Smooth muscle cell (in vitro differentiated cells): ENCODE data around the gene RNF146. TPM values are rescaled to one million over a fixed set of nuclear protein-coding genes. Genes with fewer than 3 reads are reported as not detected.

Experiments used
- DNase-seq: peaks from one replicate; lab custom pipeline; 2025; ENCODE audit not compliant: unreplicated experiment; lab: John Stamatoyannopoulos, UW
- H2AFZ ChIP-seq: fragments of 200-600 bp; sonication (generic); 2 replicates; pipeline ENCODE4 v1.6.0; 2016; ENCODE audit warnings: antibody characterized with exemption, low read depth, mild to moderate bottlenecking
- H3F3A ChIP-seq: fragments of 200-600 bp; sonication (generic); 2 replicates; pipeline ENCODE4 v1.6.0; 2017; ENCODE audit warnings: antibody characterized with exemption, low read depth
- H3K27ac ChIP-seq: fragments of 200-600 bp; sonication (generic); 2 replicates; pipeline ENCODE4 v1.5.1; 2016; ENCODE audit warnings: low read depth, mild to moderate bottlenecking
- H3K27me3 ChIP-seq: fragments of 200-600 bp; sonication (generic); 2 replicates; pipeline ENCODE4 v1.6.1; 2016; ENCODE audit warnings: low read depth, mild to moderate bottlenecking
- H3K36me3 ChIP-seq: fragments of 200-600 bp; sonication (generic); 2 replicates; pipeline ENCODE4 v1.5.1; 2016; ENCODE audit warnings: low read depth
- H3K4me1 ChIP-seq: fragments of 200-600 bp; sonication (generic); 2 replicates; pipeline ENCODE4 v1.5.1; 2016; ENCODE audit warnings: low read depth
- H3K4me2 ChIP-seq: fragments of 200-600 bp; sonication (generic); 2 replicates; pipeline ENCODE4 v1.6.0; 2016; ENCODE audit warnings: mild to moderate bottlenecking
- H3K4me3 ChIP-seq: fragments of 200-600 bp; sonication (generic); 2 replicates; pipeline ENCODE4 v1.5.1; 2016; ENCODE audit warnings: mild to moderate bottlenecking
- H3K79me2 ChIP-seq: fragments of 200-600 bp; sonication (generic); 2 replicates; pipeline ENCODE4 v1.6.0; 2016; ENCODE audit warnings: low read depth, mild to moderate bottlenecking
- H3K9ac ChIP-seq: fragments of 200-600 bp; sonication (generic); 2 replicates; pipeline ENCODE4 v1.6.0; 2016; ENCODE audit warnings: low read depth
- H3K9me3 ChIP-seq: fragments of 200-600 bp; sonication (generic); replicated peaks from 2 replicates; pipeline ENCODE4 v1.5.1; 2016; ENCODE audit warnings: low read depth
- H4K20me1 ChIP-seq: fragments of 200-600 bp; sonication (generic); 2 replicates; pipeline ENCODE4 v1.6.0; 2016; ENCODE audit warnings: low read depth
- WGBS: methylation state at CpG from one replicate; pipeline ENCODE4 v1.1.7; 2016; ENCODE audit warnings: low lambda C conversion rate; 5-methylcytosine and 5-hydroxymethylcytosine counted together
- polyA plus RNA-seq: library from polyadenylated mRNA; unstranded; fragments of >200 nt; fragmentation: Nextera tagmentation; extraction: Ambion mirVana; gene quantifications from 2 replicates; pipeline ENCODE4 v1.2.1, GENCODE V29; 2016
- total RNA-seq: library from RNA; depleted of rRNA; stranded (reverse); fragments of >200 nt; gene quantifications from 2 replicates; pipeline ENCODE4 v1.2.3, GENCODE V29; 2014
- TF ChIP-seq, protein P1 (sequence below): fragments of 200-600 bp; sonication (generic); IDR thresholded peaks from 2 replicates; pipeline ENCODE4 v1.5.1; 2017; ENCODE audit warnings: borderline replicate concordance, mild to moderate bottlenecking, antibody characterized with exemption; ENCODE audit not compliant: insufficient read depth, poor library complexity, severe bottlenecking

The RNF146 gene
- total and polyA plus RNA-seq, 2 experiments from 2014 or later = 34.8 to 43.5 TPM

- DNase-seq = no peak
- 89% methylated on average over 4 of the region's 4 CpGs for WGBS
- H3K4me2 ChIP-seq = no peak overlapping the region
These were observed 19.3 kb upstream of the RNF146 start for GRCh38 chr6:127247114-127248096.

GRCh38 chr6:127249621-127250020 lies 17.0 kb upstream of the RNF146 start:
- H3K36me3 ChIP-seq = no peaks in the 10 kb centered on the region
- no peak overlapping the region for H3K4me3 ChIP-seq
- 100% methylated on average over 1 of the region's 1 CpG for WGBS
- H4K20me1 ChIP-seq = no peaks in the 10 kb centered on the region
- no peak overlapping the region for H3K27ac ChIP-seq
- H3K4me1 ChIP-seq = no peaks in the 10 kb centered on the region
- H3K9me3 ChIP-seq = no peaks in the 10 kb centered on the region
- TF ChIP-seq, protein P1, sequence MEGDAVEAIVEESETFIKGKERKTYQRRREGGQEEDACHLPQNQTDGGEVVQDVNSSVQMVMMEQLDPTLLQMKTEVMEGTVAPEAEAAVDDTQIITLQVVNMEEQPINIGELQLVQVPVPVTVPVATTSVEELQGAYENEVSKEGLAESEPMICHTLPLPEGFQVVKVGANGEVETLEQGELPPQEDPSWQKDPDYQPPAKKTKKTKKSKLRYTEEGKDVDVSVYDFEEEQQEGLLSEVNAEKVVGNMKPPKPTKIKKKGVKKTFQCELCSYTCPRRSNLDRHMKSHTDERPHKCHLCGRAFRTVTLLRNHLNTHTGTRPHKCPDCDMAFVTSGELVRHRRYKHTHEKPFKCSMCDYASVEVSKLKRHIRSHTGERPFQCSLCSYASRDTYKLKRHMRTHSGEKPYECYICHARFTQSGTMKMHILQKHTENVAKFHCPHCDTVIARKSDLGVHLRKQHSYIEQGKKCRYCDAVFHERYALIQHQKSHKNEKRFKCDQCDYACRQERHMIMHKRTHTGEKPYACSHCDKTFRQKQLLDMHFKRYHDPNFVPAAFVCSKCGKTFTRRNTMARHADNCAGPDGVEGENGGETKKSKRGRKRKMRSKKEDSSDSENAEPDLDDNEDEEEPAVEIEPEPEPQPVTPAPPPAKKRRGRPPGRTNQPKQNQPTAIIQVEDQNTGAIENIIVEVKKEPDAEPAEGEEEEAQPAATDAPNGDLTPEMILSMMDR = no peak
- no peak overlapping the region for H3K4me2 ChIP-seq
- no peaks in the 10 kb centered on the region for H3F3A ChIP-seq
- no peak for DNase-seq
- H3K27me3 ChIP-seq = no peaks in the 10 kb centered on the region
- no peaks in the 10 kb centered on the region for H3K79me2 ChIP-seq
- H2AFZ ChIP-seq = no peak overlapping the region
- H3K9ac ChIP-seq = no peak overlapping the region

More at GRCh38 chr6:127247114-127248096, 19.3 kb upstream of the RNF146 start:
- TF ChIP-seq, protein P1 = no peak
- Histone ChIP-seq H3K4me3 (no peak overlapping the region), H4K20me1 (no peaks in the 10 kb centered on the region), H3F3A (no peaks in the 10 kb centered on the region), H3K79me2 (no peaks in the 10 kb centered on the region), H3K4me1 (no peaks in the 10 kb centered on the region), H3K27me3 (no peaks in the 10 kb centered on the region), H3K9ac (no peak overlapping the region), H2AFZ (no peak overlapping the region), H3K36me3 (no peaks in the 10 kb centered on the region), H3K9me3 (no peaks in the 10 kb centered on the region), H3K27ac (no peak overlapping the region)

DNA sequence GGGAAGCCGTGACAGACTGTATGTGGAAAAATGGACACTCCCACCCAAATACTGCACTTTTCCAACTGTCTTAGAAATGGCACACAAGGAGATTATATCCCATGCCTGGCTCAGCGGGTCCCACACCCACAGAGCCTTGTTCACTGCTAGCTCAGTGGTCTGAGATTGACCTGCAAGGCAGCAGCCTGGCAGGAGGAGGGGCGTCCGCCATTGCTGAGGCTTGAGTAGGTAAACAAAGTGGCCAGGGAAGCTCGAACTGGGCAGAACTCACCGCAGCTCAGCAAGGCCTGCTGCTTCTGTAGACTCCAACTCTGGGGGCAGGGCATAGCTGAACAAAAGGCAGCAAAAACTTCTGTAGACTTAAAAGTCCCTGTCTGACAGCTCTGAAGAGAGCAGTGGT lies 11.4 kb upstream of the RNF146 start:
- Histone ChIP-seq H3K9ac (no peak overlapping the region), H3K4me2 (no peak overlapping the region), H3F3A (no peaks in the 10 kb centered on the region), H4K20me1 (no peaks in the 10 kb centered on the region), H3K36me3 (no peaks in the 10 kb centered on the region), H3K4me3 (no peak overlapping the region), H3K9me3 (no peaks in the 10 kb centered on the region), H3K27me3 (no peaks in the 10 kb centered on the region), H2AFZ (no peak overlapping the region), H3K4me1 (no peaks in the 10 kb centered on the region), H3K27ac (no peak overlapping the region), H3K79me2 (no peaks in the 10 kb centered on the region)
- DNase-seq = no peak
- 94% methylated on average over 6 of the region's 6 CpGs for WGBS
- TF ChIP-seq, protein P1 = no peak
